DMS153 (cell line): ENCODE measurements around the gene BFSP1.

ENCODE experiments used
- DNase-seq: peaks from one replicate; lab custom pipeline; 2025; lab: John Stamatoyannopoulos, UW

Gene BFSP1

DNA sequence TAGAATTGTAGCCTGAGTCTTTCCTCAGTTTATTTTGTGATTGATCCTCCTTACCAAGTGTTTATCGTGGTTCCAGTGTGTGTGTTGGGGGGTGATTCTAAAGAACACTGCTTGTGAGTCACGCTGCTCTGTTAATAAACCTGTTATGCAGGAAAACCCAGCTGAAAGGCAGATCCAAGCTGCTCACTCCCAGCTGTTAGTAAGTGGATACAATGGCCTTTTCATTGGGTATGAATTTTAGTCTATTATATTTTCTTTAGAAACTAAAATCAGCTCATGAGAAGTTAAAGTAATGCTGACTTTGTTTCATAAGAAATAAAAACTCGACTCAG lies 26.5 kb upstream of the BFSP1 start:
- peak; percentile 52 for DNase-seq

DNA sequence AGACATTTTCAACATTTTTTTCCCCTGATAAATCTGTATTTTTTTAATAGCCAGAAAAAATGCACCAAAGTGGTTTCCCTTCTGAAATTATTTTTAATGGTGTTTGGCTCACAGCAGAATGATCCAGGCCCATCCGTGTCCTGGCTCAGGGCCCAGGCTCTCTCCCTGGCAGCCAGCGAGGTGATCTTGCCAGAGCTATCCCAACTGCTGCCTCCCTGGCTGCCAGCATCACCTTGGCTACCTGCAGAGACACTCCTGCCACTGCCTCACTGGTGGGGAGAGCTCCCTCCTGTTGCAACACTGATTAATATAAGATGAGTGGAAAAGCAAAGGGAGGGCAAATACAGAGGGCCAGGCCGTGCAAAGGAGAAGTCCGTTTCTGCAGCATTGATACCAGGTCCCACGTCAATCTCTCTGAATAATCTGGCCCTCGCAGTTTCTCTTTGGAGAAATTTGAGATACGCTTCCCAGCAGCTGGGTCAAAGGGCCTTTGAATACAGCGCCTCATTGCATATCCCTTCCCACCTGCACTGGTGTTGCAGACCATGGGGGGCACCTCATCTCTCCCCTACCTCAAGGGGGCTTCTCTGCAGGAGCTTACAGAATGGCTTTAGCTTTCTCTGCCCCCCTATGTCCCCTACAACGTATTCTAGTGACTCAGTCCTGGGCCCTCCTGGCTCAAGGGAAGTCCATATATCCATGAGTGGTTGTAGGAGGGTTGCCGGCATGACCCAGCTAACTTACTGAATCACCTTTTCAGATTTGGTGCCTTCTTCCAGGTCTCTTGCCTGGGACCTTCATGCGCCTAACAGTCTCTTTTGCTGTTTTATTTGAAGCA lies 25.9 kb upstream of the BFSP1 start:
- DNase-seq, result peak; percentile 74

GRCh38 chr20:17555106-17555505 lies 23.9 kb upstream of the BFSP1 start:
- DNase-seq, result no peak

GRCh38 chr20:17549131-17549530 lies 18.0 kb upstream of the BFSP1 start:
- no peak for DNase-seq

- peak; percentile 10 for DNase-seq
Measured at GRCh38 chr20:17545127-17545526, 13.9 kb upstream of the BFSP1 start.

DNA sequence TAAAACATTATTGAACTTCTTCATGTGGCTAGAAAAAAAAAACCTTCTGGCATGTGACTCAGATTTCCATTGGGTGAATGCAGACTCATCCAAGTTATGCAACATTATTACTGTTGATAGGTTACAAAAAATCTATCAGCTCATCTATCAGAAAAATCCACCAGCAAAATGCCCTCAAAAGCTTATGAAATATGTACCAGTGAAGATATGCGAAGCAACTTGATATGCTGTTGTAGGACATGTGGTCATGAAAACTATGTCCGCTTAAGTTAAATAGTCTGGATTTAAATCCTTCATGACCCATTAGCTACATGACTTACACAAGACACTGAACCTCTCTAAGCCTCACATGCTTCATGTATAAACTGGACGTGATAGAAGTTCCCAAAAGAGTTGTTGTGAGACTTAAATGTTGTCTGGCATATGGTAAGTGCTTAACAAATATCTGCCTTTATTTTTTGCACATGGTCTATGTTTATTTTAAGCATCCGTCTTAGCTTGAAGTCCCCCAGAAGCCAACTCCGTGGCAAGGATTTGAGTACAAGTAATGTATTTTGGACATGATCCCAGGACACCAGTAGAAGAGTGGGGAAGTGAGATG lies 12.5 kb upstream of the BFSP1 start:
- no peak for DNase-seq

DNA sequence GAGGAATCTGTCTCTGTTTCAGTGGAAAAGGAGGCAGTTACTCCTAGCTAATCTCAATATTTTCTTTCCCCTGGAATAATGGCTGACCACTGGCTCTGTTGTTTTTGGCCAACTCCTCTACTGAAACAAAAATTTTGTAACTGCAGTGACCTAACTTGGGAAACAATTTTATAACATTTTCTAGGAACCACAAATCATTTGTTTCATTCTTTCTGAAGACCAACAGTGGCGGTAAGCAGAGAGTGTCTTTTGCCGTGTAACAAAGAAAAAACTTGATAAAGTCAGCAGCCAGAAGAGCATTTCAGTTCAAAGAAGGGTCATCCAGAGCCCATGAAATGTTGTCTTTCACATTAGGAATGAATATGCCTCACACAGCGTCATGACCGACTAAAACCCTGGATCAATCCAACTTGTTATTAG lies 11.8 kb upstream of the BFSP1 start:
- DNase-seq, result no peak

GRCh38 chr20:17542481-17542880 lies 11.3 kb upstream of the BFSP1 start:
- no peak for DNase-seq

- DNase-seq, result no peak
Measured at GRCh38 chr20:17541996-17542395, 10.8 kb upstream of the BFSP1 start.

DNA sequence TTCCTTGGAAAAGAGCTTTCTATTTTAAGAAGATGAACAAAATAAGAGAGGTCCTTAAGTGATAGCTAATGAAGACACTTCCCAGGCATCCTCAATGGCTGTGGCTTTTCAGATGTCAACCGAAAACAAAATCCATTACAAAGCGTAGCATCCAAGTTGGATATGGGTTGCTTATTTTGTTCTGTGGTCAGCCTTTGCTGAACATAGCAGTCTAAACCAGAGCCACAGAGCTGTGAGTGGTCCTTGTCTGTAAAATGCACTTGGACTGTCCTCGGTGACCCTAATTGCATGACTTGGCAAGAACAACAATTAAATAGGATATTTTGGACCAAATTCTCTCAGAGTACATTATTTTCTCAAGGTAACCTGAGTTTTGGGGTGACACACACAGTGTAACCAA lies 10.4 kb upstream of the BFSP1 start:
- DNase-seq, result no peak

- no peak for DNase-seq
Measured at GRCh38 chr20:17538517-17539170, 7.5 kb upstream of the BFSP1 start.

DNA sequence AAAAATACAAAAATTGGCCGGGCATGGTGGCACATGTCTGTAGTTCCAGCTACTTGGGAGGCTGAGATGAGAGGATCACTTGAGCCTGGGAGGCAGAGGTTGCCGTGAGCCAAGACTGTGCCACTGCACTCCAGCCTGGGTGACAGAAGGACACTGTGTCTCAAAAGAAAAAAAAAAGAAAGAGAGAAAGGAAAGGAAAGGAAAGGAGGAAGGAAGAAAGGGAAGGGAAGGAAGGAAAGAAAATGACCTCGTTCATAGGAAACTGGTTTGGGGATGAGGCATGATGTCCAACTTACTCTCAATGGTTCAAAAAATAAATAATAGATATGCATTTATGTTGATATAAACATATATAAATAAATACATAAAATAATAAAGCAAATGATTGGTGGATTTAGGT lies 6.8 kb upstream of the BFSP1 start:
- no peak for DNase-seq

DNA sequence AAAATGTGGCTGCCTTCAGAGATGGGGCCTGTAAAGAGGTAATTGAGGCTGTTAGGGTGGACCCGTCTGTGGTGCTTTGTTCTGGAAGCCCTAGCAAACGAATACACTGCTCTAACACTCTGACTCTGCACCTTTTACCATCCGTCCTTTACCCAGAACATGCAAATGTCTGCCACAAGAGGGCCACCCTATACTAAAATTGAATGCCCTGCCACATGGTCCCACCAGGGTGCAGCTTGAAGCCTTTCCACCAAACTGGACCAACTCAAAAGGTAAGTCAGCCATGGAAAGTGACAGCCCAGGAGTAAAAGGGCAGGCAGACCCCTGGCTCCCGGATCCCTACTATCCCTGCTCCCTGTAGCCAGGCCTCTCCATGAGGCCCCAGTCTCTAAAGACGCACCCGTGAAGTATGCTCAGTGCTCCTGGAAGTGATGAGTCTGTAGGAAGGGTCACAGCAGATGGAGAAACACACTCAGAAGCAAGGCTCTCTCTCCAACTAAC lies 5.8 kb upstream of the BFSP1 start:
- DNase-seq, result peak; percentile 52

DNA sequence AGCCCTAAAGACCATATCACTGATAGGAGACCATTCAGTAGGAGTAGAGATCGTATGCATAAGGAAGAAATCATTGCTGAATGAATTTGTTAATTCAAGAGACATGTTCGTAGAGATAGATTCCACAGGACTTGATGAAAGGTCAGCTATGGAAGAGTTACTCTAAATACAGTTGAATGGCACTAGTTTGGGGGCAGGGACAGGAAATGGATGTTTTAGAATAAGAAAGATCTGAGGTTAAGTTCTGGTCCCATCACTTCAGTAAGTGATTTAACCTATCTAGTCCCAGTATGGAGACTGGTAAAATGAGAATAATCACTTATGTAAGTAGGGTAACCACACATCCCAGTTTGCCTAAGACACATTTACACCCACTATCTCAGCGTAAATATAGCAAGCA lies 2.9 kb upstream of the BFSP1 start:
- DNase-seq, result no peak

- DNase-seq, result peak; percentile 35
Measured at GRCh38 chr20:17533396-17533795, 2.2 kb upstream of the BFSP1 start.

GRCh38 chr20:17531665-17532025 lies 466 bp upstream of the BFSP1 start:
- DNase-seq, result no peak

DNA sequence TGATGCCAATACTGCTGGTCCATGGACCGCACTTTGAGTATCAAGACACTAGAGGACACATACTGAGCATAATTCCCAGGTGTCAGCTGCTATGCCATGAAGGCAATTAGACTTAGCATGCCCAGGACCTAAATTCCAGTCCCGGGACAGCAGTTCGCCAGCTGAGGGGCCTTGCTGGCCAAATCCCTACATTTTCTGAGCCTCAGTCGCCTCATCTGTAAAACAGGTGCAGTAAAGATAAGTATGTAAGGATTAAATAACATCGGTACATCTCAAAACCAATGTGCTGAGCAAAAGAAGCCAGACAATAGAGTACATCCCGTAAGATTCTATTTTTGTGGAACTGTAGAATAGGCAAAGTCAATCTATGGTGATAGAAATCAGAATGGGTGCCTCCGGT lies 1.0 kb downstream of the BFSP1 start:
- no peak for DNase-seq

- DNase-seq, result no peak
Measured at GRCh38 chr20:17529586-17529985, 1.6 kb downstream of the BFSP1 start.

DNA sequence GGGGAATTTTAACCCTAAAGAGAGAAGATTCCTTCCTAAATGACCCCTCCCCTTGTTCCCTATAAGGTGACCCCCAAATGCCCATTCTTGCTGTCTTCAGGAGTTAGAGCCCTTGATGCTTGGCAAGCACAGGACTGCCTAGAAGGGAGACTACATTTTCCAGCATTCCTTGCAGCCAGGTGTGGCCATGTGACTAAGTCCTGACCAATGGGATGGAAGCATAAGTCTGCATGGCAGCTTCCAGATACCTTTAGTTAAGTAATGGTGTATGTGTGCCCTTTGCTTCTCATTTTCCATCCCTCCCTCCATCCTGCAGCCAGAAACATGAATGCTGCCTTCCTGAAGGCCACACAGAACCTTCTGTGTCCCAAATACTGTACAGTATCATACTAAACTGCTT lies 5.5 kb downstream of the BFSP1 start:
- peak; percentile 11 for DNase-seq

DNA sequence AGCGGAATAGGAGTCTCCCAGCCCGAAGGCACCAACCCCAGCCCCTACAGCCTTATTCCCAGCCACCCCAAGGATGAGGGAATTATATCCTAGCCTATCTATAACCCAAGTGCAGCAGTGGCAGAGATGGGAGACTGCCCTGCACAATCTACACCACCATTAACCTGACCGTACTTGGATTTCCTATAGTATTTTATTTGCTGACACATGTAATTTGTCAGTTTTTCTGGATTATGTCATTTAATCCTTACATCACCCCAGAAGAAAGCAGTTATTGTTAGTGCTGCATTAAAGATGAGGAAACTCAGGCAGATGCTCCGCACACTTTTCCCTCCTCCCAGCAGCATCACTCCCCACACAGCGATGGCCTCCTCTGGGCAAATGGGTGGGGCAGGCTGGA lies 6.0 kb downstream of the BFSP1 start:
- DNase-seq, result no peak

DNA sequence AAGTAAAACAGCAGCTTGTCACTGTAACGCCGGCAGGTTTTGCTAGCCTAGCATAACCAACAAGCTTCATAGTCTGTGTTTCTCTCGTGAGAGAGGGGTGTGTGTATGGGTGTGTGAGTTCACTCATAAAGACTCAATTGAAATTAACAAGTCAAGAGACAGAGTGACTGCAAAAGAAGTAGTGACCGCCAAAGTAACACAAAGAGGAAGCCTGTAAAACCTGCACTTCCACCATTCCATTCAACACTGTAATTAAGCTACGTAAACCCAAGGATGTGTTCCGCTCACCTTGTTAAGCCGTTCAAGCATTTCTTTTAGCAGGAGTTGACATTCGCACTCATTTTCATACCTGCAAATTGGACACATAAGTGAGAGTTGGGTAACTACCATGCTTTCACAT lies 6.6 kb downstream of the BFSP1 start:
- DNase-seq, result no peak

DNA sequence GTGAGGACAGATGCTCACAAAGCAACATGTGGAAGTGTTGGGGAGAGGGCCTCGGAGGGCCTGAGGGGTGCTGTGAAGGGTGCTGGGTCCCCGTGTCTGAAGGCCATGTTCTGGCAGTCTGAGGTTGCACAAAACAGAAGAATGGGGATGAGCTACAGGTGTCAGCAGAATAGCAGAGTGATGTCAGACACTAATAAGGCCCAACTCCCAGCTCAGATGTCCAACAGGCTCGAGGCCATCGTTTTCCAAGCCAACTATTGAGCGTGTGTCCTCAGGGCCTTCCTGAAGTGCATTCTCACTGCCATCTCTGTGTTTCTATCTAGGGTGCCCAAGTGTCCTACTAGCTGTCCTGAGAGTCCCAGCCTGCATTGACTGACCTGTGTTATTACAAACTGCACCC lies 7.9 kb downstream of the BFSP1 start:
- no peak for DNase-seq

DNA sequence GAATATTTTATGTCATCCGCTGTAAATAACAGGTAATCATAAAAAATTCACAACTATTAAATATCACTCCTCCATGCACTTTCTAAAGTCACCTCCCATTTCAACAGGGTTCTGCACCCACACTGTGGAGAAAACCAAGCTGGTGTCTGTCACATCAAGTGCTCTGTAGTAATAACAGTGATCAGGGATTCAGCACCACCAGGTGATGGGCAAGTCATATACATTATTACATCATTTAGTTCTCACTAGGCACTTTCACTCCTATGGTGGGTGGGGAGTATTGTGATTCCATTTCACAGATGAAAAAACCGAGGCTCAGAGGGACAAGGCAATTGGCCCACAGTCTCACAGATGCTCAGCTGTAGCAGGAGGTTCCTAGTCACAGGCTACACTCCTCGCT lies 8.7 kb downstream of the BFSP1 start:
- DNase-seq, result no peak
